GM12878 (cell line): ENCODE data around the gene STX7. TPM values are rescaled to one million over a fixed set of nuclear protein-coding genes. Genes with fewer than 3 reads are reported as not detected.
A peak's percentile ranks its signal among the peaks of the same experiment; 100 is the strongest.

Source experiments
- ATAC-seq: fragments of 200-7000 bp; cut with Tn5 transposase; 3 replicates; pipeline ENCODE4 v1.9.1; 2020; ENCODE audit warnings: mild to moderate bottlenecking, moderate library complexity
- BruUV-seq: library from RNA; stranded (reverse); fragments of 400-500 nt; replicated peaks from 2 replicates; lab custom pipeline; 2021; lab: Mats Ljungman, UMichigan
- CTCF ChIA-PET: fragments of 300-600 bp; sonication (Branson Sonifier 250); formaldehyde crosslinking; extraction: SDS; loops from one replicate; lab custom pipeline; 2021; ENCODE audit warnings: inconsistent platforms; lab: Yijun Ruan, JAX
- POLR2A ChIA-PET: fragments of 350-600 bp; formaldehyde crosslinking; extraction: SDS; loops from one replicate; lab custom pipeline; 2021; ENCODE audit warnings: inconsistent platforms; lab: Charles Lee
- RAD21 ChIA-PET: fragments of 300-600 bp; sonication (Branson Sonifier 250); formaldehyde crosslinking; loops from one replicate; lab custom pipeline; 2023; ENCODE audit warnings: antibody characterized with exemption; ENCODE audit not compliant: unreplicated experiment; lab: Charles Lee
- SMC1A ChIA-PET: fragments of 300-600 bp; sonication (Branson Sonifier 250); formaldehyde crosslinking; loops from one replicate; lab custom pipeline; 2023; ENCODE audit not compliant: unreplicated experiment, uncharacterized antibody; lab: Charles Lee
- DNase-seq: peaks from one replicate; pipeline ENCODE4 v3.0.0-alpha.2; 2011; ENCODE audit warnings: low read depth, low spot score
- FAIRE-seq: peaks from 3 replicates; lab custom pipeline; 2011; peaks lifted over from hg19 to GRCh38; lab: Jason Lieb, UNC
- H2AFZ ChIP-seq: 2 replicates; pipeline ENCODE4 v1.6.0; 2011; ENCODE audit warnings: low read depth, low read length, control low read depth; ENCODE audit not compliant: control insufficient read depth
- H3K27ac ChIP-seq: 2 replicates; pipeline ENCODE4 v1.5.1; 2011; ENCODE audit warnings: control low read depth; ENCODE audit not compliant: control insufficient read depth, insufficient read depth
- H3K27me3 ChIP-seq, 2 experiments: replicated peaks in 1 of 2; 2 replicates each; pipeline versions ENCODE4 v1.6.0 to v1.6.1; 2011; ENCODE audit warnings: low read length in 1 of 2; ENCODE audit not compliant: control insufficient read depth in 2 of 2, insufficient read depth in 2 of 2
- H3K36me3 ChIP-seq, 2 experiments: 2 replicates each; pipeline ENCODE4 v1.5.1; 2011; ENCODE audit warnings: low read length in 1 of 2; ENCODE audit not compliant: control insufficient read depth in 2 of 2, insufficient read depth in 2 of 2
- H3K4me1 ChIP-seq: 2 replicates; pipeline ENCODE4 v1.6.1; 2011; ENCODE audit warnings: mild to moderate bottlenecking, low read length, moderate library complexity, mixed read lengths; ENCODE audit not compliant: control insufficient read depth, insufficient read depth
- H3K4me2 ChIP-seq: 2 replicates; pipeline ENCODE4 v1.6.0; 2011; ENCODE audit warnings: control low read depth; ENCODE audit not compliant: control insufficient read depth, insufficient read depth
- H3K4me3 ChIP-seq: fragments of 200-600 bp; sonication (generic); 2 replicates; pipeline ENCODE4 v1.5.1; 2016
- H3K79me2 ChIP-seq: 2 replicates; pipeline ENCODE4 v1.6.0; 2011; ENCODE audit warnings: low read length; ENCODE audit not compliant: control insufficient read depth, insufficient read depth
- H3K9ac ChIP-seq: 2 replicates; pipeline ENCODE4 v1.8.0; 2011; ENCODE audit warnings: low read length, control low read depth, mixed read lengths; ENCODE audit not compliant: control insufficient read depth, insufficient read depth
- H3K9me3 ChIP-seq: replicated peaks from 3 replicates; pipeline ENCODE4 v1.5.1; 2011; ENCODE audit warnings: mild to moderate bottlenecking, low read length; ENCODE audit not compliant: control insufficient read depth, insufficient read depth
- H4K20me1 ChIP-seq: 2 replicates; pipeline ENCODE4 v1.6.0; 2011; ENCODE audit not compliant: control insufficient read depth, insufficient read depth
- ELK1 ChIP-seq: IDR thresholded peaks from 2 replicates; pipeline ENCODE4 v1.6.1; 2012; ENCODE audit warnings: low read depth, low read length, improper control_type of control experiment
- JUNB ChIP-seq: IDR thresholded peaks from 2 replicates; pipeline ENCODE4 v1.6.1; 2016; ENCODE audit warnings: antibody characterized with exemption, mild to moderate bottlenecking
- NFIC ChIP-seq: IDR thresholded peaks from 2 replicates; pipeline ENCODE4 v1.6.1; 2012; ENCODE audit warnings: low read depth, mild to moderate bottlenecking, inconsistent platforms, low read length, moderate library complexity
- RCOR1 ChIP-seq: conservative IDR thresholded peaks from 2 replicates; pipeline ENCODE4 v1.6.1; 2012; ENCODE audit warnings: low read depth, low read length, improper control_type of control experiment
- RUNX3 ChIP-seq: IDR thresholded peaks from 2 replicates; pipeline ENCODE4 v1.6.1; 2012; ENCODE audit warnings: low read length, inconsistent platforms
- SREBF2 ChIP-seq: IDR thresholded peaks from 2 replicates; pipeline ENCODE4 v1.6.1; 2012; ENCODE audit warnings: mild to moderate bottlenecking, low read length
- WGBS: methylation state at CpG from one replicate; pipeline ENCODE4 v1.1.6; 2016; ENCODE audit warnings: low lambda C conversion rate; ENCODE audit not compliant: insufficient replicate concordance, insufficient coverage; ENCODE audit errors: missing lambda C conversion rate; 5-methylcytosine and 5-hydroxymethylcytosine counted together
- in situ Hi-C: fragments of 300-500 bp; cut with MboI; formaldehyde crosslinking; loops from 9 replicates; pipeline ENCODE4 v1.14.3; 2018; ENCODE audit warnings: mixed read lengths
- intact Hi-C: fragments of 100-400 bp; cut with micrococcal nuclease; formaldehyde crosslinking; loops from one replicate; pipeline ENCODE4 v1.14.2; 2022; ENCODE audit not compliant: unreplicated experiment
- polyA plus RNA-seq, 11 experiments: library from polyadenylated mRNA; depleted of rRNA in 4 of 11; unstranded in 6 of 11; stranded (reverse) in 5 of 11; fragments of >200 nt; fragmentation: Nextera tagmentation in 4 of 11; fragmentation: Illumina TruSeq in 1 of 11; extraction: Ambion mirVana in 4 of 11; extraction: Trizol in 1 of 11; gene quantifications; 1 replicate in 1 of 11; 2 replicates in 10 of 11; pipeline versions ENCODE4 v1.2.1 to v1.2.3, GENCODE V29; 2011 to 2016; ENCODE audit warnings: inconsistent platforms in 2 of 11, missing spikeins in 2 of 11, low read depth in 1 of 11
- small RNA-seq: library from RNA; depleted of rRNA; stranded (forward); fragments of <200 nt; gene quantifications from one replicate; pipeline ENCODE3, GENCODE V24; 2014
- total RNA-seq, 4 experiments: library from RNA; depleted of rRNA in 3 of 4; stranded (reverse); fragments of >200 nt in 3 of 4; fragmentation: Illumina TruSeq in 1 of 4; extraction: Trizol in 1 of 4; gene quantifications; 2 replicates each; pipeline versions ENCODE4 v1.2.1 to v1.2.3, GENCODE V29; 2013 to 2021

Gene STX7
- total and polyA plus RNA-seq, 10 of the 15 experiments (the other 5 are each of a cell fraction or from before 2014, with no cell fraction given): 26.5 to 75.5 (median 51.3) TPM

GRCh38 chr6:132399376-132400074 is 113.4 kb downstream of the STX7 start:
- Histone ChIP-seq H3K27ac (no peak overlapping the region), H3K9me3 (no peaks in the 10 kb centered on the region; the same call in 1 of the 3 replicates), H3K36me3 (no peaks in the 10 kb centered on the region), H3K27me3 (peaks cover 0 to 5% of the 10 kb centered on the region in 2 experiments; a peak in 2 of 4 replicates), H3K9ac (no peak overlapping the region), H4K20me1 (no peaks in the 10 kb centered on the region), H2AFZ (no peak overlapping the region), H3K4me3 (peak overlapping the region; percentile 66; the same call in 1 of the 2 replicates), H3K79me2 (peaks cover 6% of the 10 kb centered on the region), H3K4me2 (no peak overlapping the region), H3K4me1 (peaks cover 14% of the 10 kb centered on the region)
- in situ Hi-C loops (no loop called here), intact Hi-C loops (loop anchor here (5.0 kb wide), 1 partner anchor 32 kb away; no protein-coding TSS in a partner anchor)
- ChIA-PET SMC1A (no interaction called here), RAD21 (no interaction called here), POLR2A (no interaction called here), CTCF (no interaction called here)
- 30% methylated on average over 4 of the region's 4 CpGs for WGBS
- FAIRE-seq (no peak), DNase-seq (no peak), ATAC-seq (no peak)
- BruUV-seq: no TSS peak
- TF ChIP-seq JUNB: peak; percentile 38; the same call in 1 of the 2 replicates
- peak; percentile 67 for TF ChIP-seq RUNX3
- 0 out of 2 replicates have a peak, but pooled peaks have one; percentile 36 for TF ChIP-seq NFIC
- TF ChIP-seq SREBF2: no peak
- no peak for TF ChIP-seq RCOR1
- TF ChIP-seq ELK1: no peak

Small RNAs within 50 kb of the gene (small RNA-seq; reads per million reads assigned to genes)
- gene TAAR7P: not detected

Other genes starting within 250 kb of the STX7 start
Only the 7 nearest of the 9 such genes appear.
- gene MOXD1, start 111.6 kb downstream of the STX7 start, total RNA-seq (2014; rRNA removed): 0.56 and 0.87 TPM in 2 replicates
- gene MOXD1, start 111.6 kb downstream of the STX7 start, total RNA-seq (2014; rRNA removed; fragmentation: Illumina TruSeq; extraction: Trizol): 0.69 and 0.72 TPM in 2 replicates
- 0.87 and 1.3 TPM in 2 replicates for gene MOXD1, start 111.6 kb downstream of the STX7 start, total RNA-seq (2021)
- gene MOXD1, start 111.6 kb downstream of the STX7 start, polyA plus RNA-seq (2011; rRNA removed): 2.1 and 2.9 TPM in 2 replicates
- 0.73 and 1.2 TPM in 2 replicates for gene MOXD1, start 111.6 kb downstream of the STX7 start, polyA plus RNA-seq (2014; fragmentation: Illumina TruSeq; extraction: Trizol)
- under 1 TPM; 0.03 to 0.27 TPM for gene MOXD1, start 111.6 kb downstream of the STX7 start, polyA plus RNA-seq (2014; fragmentation: Nextera tagmentation; extraction: Ambion mirVana)
- gene MOXD1, start 111.6 kb downstream of the STX7 start, polyA plus RNA-seq (2014; rRNA removed): 0.65 and 0.88 TPM in 2 replicates
- gene MOXD1, start 111.6 kb downstream of the STX7 start, polyA plus RNA-seq (2016; fragmentation: Nextera tagmentation; extraction: Ambion mirVana): under 1 TPM; 0.34 to 0.40 TPM
- gene TAAR9, start 25.2 kb upstream of the STX7 start, total RNA-seq (2014; rRNA removed): not detected in 2 replicates
- gene TAAR9, start 25.2 kb upstream of the STX7 start, total RNA-seq (2014; rRNA removed; fragmentation: Illumina TruSeq; extraction: Trizol): not detected in 2 replicates
- gene TAAR9, start 25.2 kb upstream of the STX7 start, total RNA-seq (2021): not detected in 2 replicates
- not detected in 2 replicates for gene TAAR9, start 25.2 kb upstream of the STX7 start, polyA plus RNA-seq (2011; rRNA removed)
- not detected in 2 replicates for gene TAAR9, start 25.2 kb upstream of the STX7 start, polyA plus RNA-seq (2014; fragmentation: Illumina TruSeq; extraction: Trizol)
- gene TAAR9, start 25.2 kb upstream of the STX7 start, polyA plus RNA-seq (2014; fragmentation: Nextera tagmentation; extraction: Ambion mirVana): not detected
- not detected in 2 replicates for gene TAAR9, start 25.2 kb upstream of the STX7 start, polyA plus RNA-seq (2014; rRNA removed)
- gene TAAR9, start 25.2 kb upstream of the STX7 start, polyA plus RNA-seq (2016; fragmentation: Nextera tagmentation; extraction: Ambion mirVana): not detected
- not detected in 2 replicates for gene TAAR8, start 39.6 kb upstream of the STX7 start, total RNA-seq (2014; rRNA removed)
- gene TAAR8, start 39.6 kb upstream of the STX7 start, total RNA-seq (2014; rRNA removed; fragmentation: Illumina TruSeq; extraction: Trizol): not detected in 2 replicates
- not detected in 2 replicates for gene TAAR8, start 39.6 kb upstream of the STX7 start, total RNA-seq (2021)
- gene TAAR8, start 39.6 kb upstream of the STX7 start, polyA plus RNA-seq (2011; rRNA removed): not detected in 2 replicates
- not detected in 2 replicates for gene TAAR8, start 39.6 kb upstream of the STX7 start, polyA plus RNA-seq (2014; fragmentation: Illumina TruSeq; extraction: Trizol)
- gene TAAR8, start 39.6 kb upstream of the STX7 start, polyA plus RNA-seq (2014; fragmentation: Nextera tagmentation; extraction: Ambion mirVana): not detected
- not detected in 2 replicates for gene TAAR8, start 39.6 kb upstream of the STX7 start, polyA plus RNA-seq (2014; rRNA removed)
- gene TAAR8, start 39.6 kb upstream of the STX7 start, polyA plus RNA-seq (2016; fragmentation: Nextera tagmentation; extraction: Ambion mirVana): not detected
- gene TAAR6, start 57.2 kb upstream of the STX7 start, total RNA-seq (2014; rRNA removed): not detected in 2 replicates
- not detected in 2 replicates for gene TAAR6, start 57.2 kb upstream of the STX7 start, total RNA-seq (2014; rRNA removed; fragmentation: Illumina TruSeq; extraction: Trizol)
- not detected in 2 replicates for gene TAAR6, start 57.2 kb upstream of the STX7 start, total RNA-seq (2021)
- gene TAAR6, start 57.2 kb upstream of the STX7 start, polyA plus RNA-seq (2011; rRNA removed): not detected in 2 replicates
- gene TAAR6, start 57.2 kb upstream of the STX7 start, polyA plus RNA-seq (2014; fragmentation: Illumina TruSeq; extraction: Trizol): not detected in 2 replicates
- gene TAAR6, start 57.2 kb upstream of the STX7 start, polyA plus RNA-seq (2014; fragmentation: Nextera tagmentation; extraction: Ambion mirVana): not detected
- not detected in 2 replicates for gene TAAR6, start 57.2 kb upstream of the STX7 start, polyA plus RNA-seq (2014; rRNA removed)
- not detected for gene TAAR6, start 57.2 kb upstream of the STX7 start, polyA plus RNA-seq (2016; fragmentation: Nextera tagmentation; extraction: Ambion mirVana)
- not detected in 2 replicates for gene TAAR5, start 76.6 kb upstream of the STX7 start, total RNA-seq (2014; rRNA removed)
- gene TAAR5, start 76.6 kb upstream of the STX7 start, total RNA-seq (2014; rRNA removed; fragmentation: Illumina TruSeq; extraction: Trizol): not detected in 2 replicates
- not detected in 2 replicates for gene TAAR5, start 76.6 kb upstream of the STX7 start, total RNA-seq (2021)
- gene TAAR5, start 76.6 kb upstream of the STX7 start, polyA plus RNA-seq (2011; rRNA removed): not detected in 2 replicates
- not detected in 2 replicates for gene TAAR5, start 76.6 kb upstream of the STX7 start, polyA plus RNA-seq (2014; fragmentation: Illumina TruSeq; extraction: Trizol)
- not detected for gene TAAR5, start 76.6 kb upstream of the STX7 start, polyA plus RNA-seq (2014; fragmentation: Nextera tagmentation; extraction: Ambion mirVana)
- not detected in 2 replicates for gene TAAR5, start 76.6 kb upstream of the STX7 start, polyA plus RNA-seq (2014; rRNA removed)
- not detected for gene TAAR5, start 76.6 kb upstream of the STX7 start, polyA plus RNA-seq (2016; fragmentation: Nextera tagmentation; extraction: Ambion mirVana)
- not detected in 2 replicates for gene TAAR2, start 111.2 kb upstream of the STX7 start, total RNA-seq (2014; rRNA removed)
- not detected in 2 replicates for gene TAAR2, start 111.2 kb upstream of the STX7 start, total RNA-seq (2014; rRNA removed; fragmentation: Illumina TruSeq; extraction: Trizol)
- gene TAAR2, start 111.2 kb upstream of the STX7 start, total RNA-seq (2021): not detected in 2 replicates
- not detected in 2 replicates for gene TAAR2, start 111.2 kb upstream of the STX7 start, polyA plus RNA-seq (2011; rRNA removed)
- gene TAAR2, start 111.2 kb upstream of the STX7 start, polyA plus RNA-seq (2014; fragmentation: Illumina TruSeq; extraction: Trizol): not detected in 2 replicates
- not detected for gene TAAR2, start 111.2 kb upstream of the STX7 start, polyA plus RNA-seq (2014; fragmentation: Nextera tagmentation; extraction: Ambion mirVana)
- gene TAAR2, start 111.2 kb upstream of the STX7 start, polyA plus RNA-seq (2014; rRNA removed): not detected in 2 replicates
- gene TAAR2, start 111.2 kb upstream of the STX7 start, polyA plus RNA-seq (2016; fragmentation: Nextera tagmentation; extraction: Ambion mirVana): not detected
- gene TAAR1, start 146.1 kb upstream of the STX7 start, total RNA-seq (2014; rRNA removed): not detected in 2 replicates
- not detected in 2 replicates for gene TAAR1, start 146.1 kb upstream of the STX7 start, total RNA-seq (2014; rRNA removed; fragmentation: Illumina TruSeq; extraction: Trizol)
- not detected in 2 replicates for gene TAAR1, start 146.1 kb upstream of the STX7 start, total RNA-seq (2021)
- not detected in 2 replicates for gene TAAR1, start 146.1 kb upstream of the STX7 start, polyA plus RNA-seq (2011; rRNA removed)
- not detected in 2 replicates for gene TAAR1, start 146.1 kb upstream of the STX7 start, polyA plus RNA-seq (2014; fragmentation: Illumina TruSeq; extraction: Trizol)
- not detected for gene TAAR1, start 146.1 kb upstream of the STX7 start, polyA plus RNA-seq (2014; fragmentation: Nextera tagmentation; extraction: Ambion mirVana)
- not detected in 2 replicates for gene TAAR1, start 146.1 kb upstream of the STX7 start, polyA plus RNA-seq (2014; rRNA removed)
- not detected for gene TAAR1, start 146.1 kb upstream of the STX7 start, polyA plus RNA-seq (2016; fragmentation: Nextera tagmentation; extraction: Ambion mirVana)